Karpas-422 (cell line): Measurements from ENCODE around the gene SLC30A4. TPM values are rescaled to one million over a fixed set of nuclear protein-coding genes. Genes with fewer than 3 reads are reported as not detected.
A peak's percentile ranks its signal among the peaks of the same experiment; 100 is the strongest.
"Not testable (repeated sequence)": the region's sequence is repeated elsewhere in the genome, so short reads cannot be mapped to it uniquely, and the experiment has no call there.

Source experiments
- DNase-seq: peaks from one replicate; pipeline ENCODE4 v3.0.0-alpha.2; 2015
- H2AFZ ChIP-seq: fragments of 200-600 bp; sonication (generic); 2 replicates; pipeline ENCODE4 v1.6.1; 2014; ENCODE audit warnings: antibody characterized with exemption, low read length, mixed read lengths
- H3K27ac ChIP-seq: fragments of 200-600 bp; sonication (generic); 2 replicates; pipeline ENCODE4 v1.5.1; 2014; ENCODE audit warnings: mild to moderate bottlenecking, low read length, moderate library complexity
- H3K27me3 ChIP-seq: fragments of 200-600 bp; sonication (generic); 2 replicates; pipeline ENCODE4 v1.6.1; 2014; ENCODE audit warnings: low read length, mixed read lengths
- H3K36me3 ChIP-seq: fragments of 200-600 bp; sonication (generic); 2 replicates; pipeline ENCODE4 v1.6.1; 2014; ENCODE audit warnings: low read length, mixed read lengths; ENCODE audit not compliant: insufficient read depth
- H3K4me1 ChIP-seq: fragments of 200-600 bp; sonication (generic); 2 replicates; pipeline ENCODE4 v1.6.1; 2014; ENCODE audit warnings: mild to moderate bottlenecking, low read length, mixed read lengths
- H3K4me2 ChIP-seq: fragments of 200-600 bp; sonication (generic); 2 replicates; pipeline ENCODE4 v1.6.1; 2014; ENCODE audit warnings: low read length, low read depth, mild to moderate bottlenecking; ENCODE audit not compliant: poor library complexity, severe bottlenecking
- H3K4me3 ChIP-seq: fragments of 200-600 bp; sonication (generic); 2 replicates; pipeline ENCODE4 v1.5.1; 2014; ENCODE audit warnings: mild to moderate bottlenecking, antibody characterized with exemption, low read length, mixed read lengths
- H3K79me2 ChIP-seq: fragments of 200-600 bp; sonication (generic); 2 replicates; pipeline ENCODE4 v1.6.1; 2014; ENCODE audit warnings: mild to moderate bottlenecking, low read length, mixed read lengths
- H3K9ac ChIP-seq: fragments of 200-600 bp; sonication (generic); 2 replicates; pipeline ENCODE4 v1.6.0; 2014; ENCODE audit warnings: low read length
- H3K9me2 ChIP-seq: fragments of 200-600 bp; sonication (generic), shearing (Covaris generic); replicated peaks from 2 replicates; pipeline ENCODE4 v1.6.0; 2014; ENCODE audit warnings: mild to moderate bottlenecking, low read length, moderate library complexity; ENCODE audit not compliant: insufficient read depth
- H3K9me3 ChIP-seq: fragments of 300-700, 200-600 bp; sonication (generic); 2 replicates; pipeline ENCODE4 v1.6.1; 2014; ENCODE audit warnings: low read length, mixed read lengths
- H4K20me1 ChIP-seq: fragments of 200-600 bp; sonication (generic); 2 replicates; pipeline ENCODE4 v1.6.1; 2014; ENCODE audit warnings: mild to moderate bottlenecking, antibody characterized with exemption, low read length, low read depth; ENCODE audit not compliant: insufficient read depth
- total RNA-seq: library from RNA; depleted of rRNA; stranded (reverse); fragments of >200 nt; shearing (Covaris generic); gene quantifications from 2 replicates; pipeline ENCODE4 v1.2.3, GENCODE V29; 2014; ENCODE audit warnings: low replicate concordance

SLC30A4 gene
- total RNA-seq, 1 experiment from 2014 or later: not detected

- Histone ChIP-seq H3K9me2 (no peaks in the 10 kb centered on the region), H3K4me3 (no peak overlapping the region), H3K79me2 (no peaks in the 10 kb centered on the region), H2AFZ (no peak overlapping the region), H3K9ac (no peak overlapping the region), H3K4me2 (no peak overlapping the region), H3K9me3 (no peaks in the 10 kb centered on the region), H3K27me3 (no peaks in the 10 kb centered on the region), H3K36me3 (no peaks in the 10 kb centered on the region), H4K20me1 (no peaks in the 10 kb centered on the region), H3K4me1 (no peaks in the 10 kb centered on the region), H3K27ac (no peak overlapping the region)
- DNase-seq: no peak
Observed at GRCh38 chr15:45529613-45530012, 7.1 kb upstream of the SLC30A4 start.

- Histone ChIP-seq H3K9me3 (no peaks in the 10 kb centered on the region), H3K4me2 (no peak overlapping the region), H3K9ac (no peak overlapping the region), H3K4me3 (no peak overlapping the region), H3K27ac (no peak overlapping the region), H3K4me1 (peaks cover 6% of the 10 kb centered on the region), H3K9me2 (no peaks in the 10 kb centered on the region), H3K36me3 (no peaks in the 10 kb centered on the region), H3K79me2 (no peaks in the 10 kb centered on the region), H2AFZ (no peak overlapping the region), H3K27me3 (no peaks in the 10 kb centered on the region; the same call in 1 of the 2 replicates), H4K20me1 (no peaks in the 10 kb centered on the region)
- no peak for DNase-seq
Observed at GRCh38 chr15:45527086-45527485, 4.5 kb upstream of the SLC30A4 start.

- no peak overlapping the region for H3K9ac ChIP-seq
- H2AFZ ChIP-seq: no peak overlapping the region
- peaks cover 11% of the 10 kb centered on the region for H3K4me1 ChIP-seq
- H3K27me3 ChIP-seq: no peaks in the 10 kb centered on the region; the same call in 1 of the 2 replicates
- H3K9me3 ChIP-seq: no peaks in the 10 kb centered on the region
- H3K4me2 ChIP-seq: peak overlapping the region; percentile 26
- no peaks in the 10 kb centered on the region for H3K36me3 ChIP-seq
- no peaks in the 10 kb centered on the region for H3K79me2 ChIP-seq
- no peaks in the 10 kb centered on the region for H4K20me1 ChIP-seq
- H3K27ac ChIP-seq: no peak overlapping the region
- H3K9me2 ChIP-seq: no peaks in the 10 kb centered on the region
- no peak for DNase-seq
- no peak overlapping the region for H3K4me3 ChIP-seq
Observed at GRCh38 chr15:45523166-45523460, 558 bp upstream of the SLC30A4 start.

GRCh38 chr15:45521596-45522327, 793 bp downstream of the SLC30A4 start:
- H2AFZ ChIP-seq: peak overlapping the region; percentile 23; the same call in 1 of the 2 replicates
- DNase-seq: no peak
- H3K27me3 ChIP-seq: no peaks in the 10 kb centered on the region; the same call in 1 of the 2 replicates
- no peaks in the 10 kb centered on the region for H3K9me2 ChIP-seq
- H3K4me3 ChIP-seq: peak overlapping the region; percentile 47; the same call in 1 of the 2 replicates
- peak overlapping the region; percentile 66 for H3K4me2 ChIP-seq
- no peaks in the 10 kb centered on the region for H3K9me3 ChIP-seq
- no peak overlapping the region for H3K9ac ChIP-seq
- H3K79me2 ChIP-seq: no peaks in the 10 kb centered on the region
- H3K36me3 ChIP-seq: no peaks in the 10 kb centered on the region
- no peaks in the 10 kb centered on the region for H4K20me1 ChIP-seq
- H3K4me1 ChIP-seq: peaks cover 11% of the 10 kb centered on the region
- H3K27ac ChIP-seq: no peak overlapping the region

- Histone ChIP-seq H3K4me2 (no peak overlapping the region), H3K27me3 (no peaks in the 10 kb centered on the region), H3K9me3 (no peaks in the 10 kb centered on the region), H2AFZ (no peak overlapping the region), H3K79me2 (no peaks in the 10 kb centered on the region), H4K20me1 (no peaks in the 10 kb centered on the region), H3K4me1 (no peaks in the 10 kb centered on the region), H3K4me3 (no peak overlapping the region), H3K27ac (no peak overlapping the region), H3K36me3 (no peaks in the 10 kb centered on the region), H3K9me2 (no peaks in the 10 kb centered on the region), H3K9ac (no peak overlapping the region)
- no peak for DNase-seq
Observed at GRCh38 chr15:45510758-45511280, 11.7 kb downstream of the SLC30A4 start.

- H3K27me3 ChIP-seq, H3K4me1 ChIP-seq, H3K36me3 ChIP-seq, H3K9ac ChIP-seq, H3K27ac ChIP-seq, H3K4me3 ChIP-seq, H3K9me2 ChIP-seq, DNase-seq, H3K79me2 ChIP-seq, H4K20me1 ChIP-seq, H2AFZ ChIP-seq, H3K4me2 ChIP-seq, H3K9me3 ChIP-seq: not testable (repeated sequence)
Observed at GRCh38 chr15:45507143-45507542, 15.4 kb downstream of the SLC30A4 start.

- Histone ChIP-seq H2AFZ (no peak overlapping the region), H3K4me3 (no peak overlapping the region), H3K4me1 (no peaks in the 10 kb centered on the region), H4K20me1 (no peaks in the 10 kb centered on the region), H3K27me3 (no peaks in the 10 kb centered on the region), H3K9me2 (no peaks in the 10 kb centered on the region), H3K4me2 (no peak overlapping the region), H3K36me3 (no peaks in the 10 kb centered on the region), H3K9me3 (no peaks in the 10 kb centered on the region), H3K9ac (no peak overlapping the region), H3K27ac (no peak overlapping the region), H3K79me2 (no peaks in the 10 kb centered on the region)
- no peak for DNase-seq
Observed at GRCh38 chr15:45499426-45499825, 23.1 kb downstream of the SLC30A4 start.

GRCh38 chr15:45498701-45499100, 23.9 kb downstream of the SLC30A4 start:
- no peaks in the 10 kb centered on the region for H3K9me3 ChIP-seq
- no peak overlapping the region for H2AFZ ChIP-seq
- no peak overlapping the region for H3K4me3 ChIP-seq
- H3K27me3 ChIP-seq: no peaks in the 10 kb centered on the region
- DNase-seq: no peak
- H3K79me2 ChIP-seq: no peaks in the 10 kb centered on the region
- H3K9me2 ChIP-seq: no peaks in the 10 kb centered on the region
- H3K27ac ChIP-seq: no peak overlapping the region
- H3K4me2 ChIP-seq: no peak overlapping the region
- no peaks in the 10 kb centered on the region for H3K36me3 ChIP-seq
- H4K20me1 ChIP-seq: no peaks in the 10 kb centered on the region
- no peaks in the 10 kb centered on the region for H3K4me1 ChIP-seq
- no peak overlapping the region for H3K9ac ChIP-seq
